GM12872 (cell line): ENCODE data around the gene SHISA2.

ENCODE experiments used
- TF ChIP-seq, protein P1 (sequence below): IDR thresholded peaks from 3 replicates; pipeline ENCODE4 v1.5.1; 2011; ENCODE audit warnings: low read depth, mild to moderate bottlenecking, low read length, moderate library complexity; ENCODE audit not compliant: insufficient read depth

Gene SHISA2

DNA sequence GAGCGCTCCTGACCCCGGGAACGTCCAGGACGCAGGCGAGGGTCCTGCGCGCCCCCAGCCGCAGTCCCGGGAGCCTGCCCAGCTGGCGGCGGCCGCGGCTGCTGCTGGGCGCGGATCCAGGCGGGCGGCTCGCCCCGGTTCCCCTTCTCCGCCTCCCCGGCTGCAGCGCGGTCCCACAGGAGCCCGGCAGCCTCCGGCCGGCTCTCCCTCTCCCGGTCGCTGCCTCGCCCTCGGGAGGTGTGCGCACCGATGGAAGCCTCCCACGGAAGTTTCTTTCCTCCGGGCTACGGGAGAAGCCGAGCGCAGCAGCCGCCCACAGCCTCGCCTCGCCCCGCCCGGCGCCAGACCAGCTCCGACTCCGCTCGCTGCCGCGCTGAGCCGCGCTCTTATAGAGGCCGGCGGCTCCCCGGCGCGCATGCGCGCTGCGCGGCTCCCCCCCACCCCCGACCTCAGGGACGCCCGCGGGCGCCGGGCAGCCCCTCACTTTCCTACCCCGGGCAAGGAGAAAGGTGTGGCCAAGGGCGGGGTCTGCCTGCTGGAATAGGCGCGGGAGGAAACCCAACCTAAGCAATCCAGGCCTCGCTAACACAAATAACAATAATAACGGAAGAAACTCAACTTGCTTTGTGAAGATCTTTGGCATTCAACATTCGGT is at the start of gene SHISA2:
Gene SHISA2, minus strand, starts transcription at position 360 of the 655 bp plus-strand sequence. CDS start 1,041 bp downstream, outside the sequence.
- TF ChIP-seq, protein P1, sequence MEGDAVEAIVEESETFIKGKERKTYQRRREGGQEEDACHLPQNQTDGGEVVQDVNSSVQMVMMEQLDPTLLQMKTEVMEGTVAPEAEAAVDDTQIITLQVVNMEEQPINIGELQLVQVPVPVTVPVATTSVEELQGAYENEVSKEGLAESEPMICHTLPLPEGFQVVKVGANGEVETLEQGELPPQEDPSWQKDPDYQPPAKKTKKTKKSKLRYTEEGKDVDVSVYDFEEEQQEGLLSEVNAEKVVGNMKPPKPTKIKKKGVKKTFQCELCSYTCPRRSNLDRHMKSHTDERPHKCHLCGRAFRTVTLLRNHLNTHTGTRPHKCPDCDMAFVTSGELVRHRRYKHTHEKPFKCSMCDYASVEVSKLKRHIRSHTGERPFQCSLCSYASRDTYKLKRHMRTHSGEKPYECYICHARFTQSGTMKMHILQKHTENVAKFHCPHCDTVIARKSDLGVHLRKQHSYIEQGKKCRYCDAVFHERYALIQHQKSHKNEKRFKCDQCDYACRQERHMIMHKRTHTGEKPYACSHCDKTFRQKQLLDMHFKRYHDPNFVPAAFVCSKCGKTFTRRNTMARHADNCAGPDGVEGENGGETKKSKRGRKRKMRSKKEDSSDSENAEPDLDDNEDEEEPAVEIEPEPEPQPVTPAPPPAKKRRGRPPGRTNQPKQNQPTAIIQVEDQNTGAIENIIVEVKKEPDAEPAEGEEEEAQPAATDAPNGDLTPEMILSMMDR, result no peak

DNA sequence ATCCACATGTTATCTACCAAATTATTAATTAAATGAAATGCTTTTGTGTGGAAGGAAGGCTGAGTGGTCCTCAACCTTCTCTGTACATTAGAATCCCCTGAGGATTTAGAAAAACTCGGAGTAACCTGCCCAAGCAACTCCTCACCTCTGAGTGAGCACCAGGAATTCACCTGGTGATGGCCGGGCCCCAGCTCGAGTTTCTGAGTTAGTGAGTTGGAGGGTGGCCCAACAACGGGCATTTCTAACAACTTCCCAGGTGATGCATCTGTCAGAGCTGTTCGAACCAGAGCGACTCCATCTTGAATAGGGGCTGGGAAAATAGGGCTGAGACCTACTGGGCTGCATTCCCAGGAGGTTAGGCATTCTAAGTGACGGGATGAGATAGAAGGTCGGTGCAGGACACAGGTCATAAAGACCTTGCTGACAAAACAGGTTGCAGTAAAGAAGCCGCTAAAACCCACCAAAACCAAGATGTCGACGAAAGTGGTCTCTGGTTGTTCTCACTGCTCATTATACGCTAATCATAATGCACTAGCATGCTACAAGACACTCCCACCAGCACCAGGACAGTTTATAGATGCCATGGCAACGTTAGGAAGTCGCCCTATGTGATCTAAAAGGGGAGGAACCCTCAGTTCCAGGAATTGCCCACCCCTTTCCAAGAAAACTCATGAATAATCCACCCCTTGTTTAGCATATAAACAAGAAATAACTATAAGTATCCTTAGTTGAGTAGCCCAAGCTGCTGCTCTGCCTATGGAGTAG is 44.2 kb upstream of the SHISA2 start:
- TF ChIP-seq, protein P1, result no peak

DNA sequence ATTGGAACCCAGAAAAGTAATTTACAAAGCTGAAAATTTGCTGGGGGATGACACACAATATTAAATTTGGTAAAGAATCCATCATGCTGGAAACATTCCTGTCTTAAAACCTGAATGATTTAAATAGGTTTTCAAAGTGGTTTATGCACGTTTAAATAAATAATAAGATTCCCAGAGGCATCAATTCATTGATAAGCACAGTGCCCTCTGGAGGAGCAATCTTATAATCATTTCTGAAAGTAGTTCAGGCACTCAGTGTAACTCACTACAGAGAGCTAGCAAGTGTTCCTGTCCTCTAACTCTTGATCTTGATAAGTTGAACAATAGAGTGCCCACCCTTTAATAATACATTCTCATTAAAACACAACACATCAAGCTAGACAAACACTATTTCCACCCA is 43.5 kb upstream of the SHISA2 start:
- TF ChIP-seq, protein P1, result no peak

DNA sequence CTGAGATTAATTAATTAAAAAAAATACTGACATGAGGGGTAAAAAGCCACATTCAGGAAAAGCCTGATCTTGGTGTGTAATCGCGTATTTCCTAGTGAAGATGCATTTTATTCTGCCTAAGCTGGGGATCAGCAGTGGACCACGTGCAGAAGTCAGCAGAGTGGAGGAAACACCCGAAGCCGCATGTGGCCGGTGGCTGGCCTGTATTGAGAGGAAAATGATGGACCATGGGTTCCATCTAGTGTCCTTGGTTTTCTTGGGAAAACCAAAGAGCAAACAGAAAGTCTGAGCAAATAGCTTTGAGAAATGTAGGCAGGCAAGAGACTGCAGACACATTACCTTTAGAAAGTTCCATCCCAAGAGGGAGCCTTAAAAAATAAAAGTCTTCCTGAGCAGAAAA is 23.7 kb upstream of the SHISA2 start:
- TF ChIP-seq, protein P1, result no peak

GRCh38 chr13:26074706-26075105 is 22.9 kb upstream of the SHISA2 start:
- TF ChIP-seq, protein P1, result no peak

DNA sequence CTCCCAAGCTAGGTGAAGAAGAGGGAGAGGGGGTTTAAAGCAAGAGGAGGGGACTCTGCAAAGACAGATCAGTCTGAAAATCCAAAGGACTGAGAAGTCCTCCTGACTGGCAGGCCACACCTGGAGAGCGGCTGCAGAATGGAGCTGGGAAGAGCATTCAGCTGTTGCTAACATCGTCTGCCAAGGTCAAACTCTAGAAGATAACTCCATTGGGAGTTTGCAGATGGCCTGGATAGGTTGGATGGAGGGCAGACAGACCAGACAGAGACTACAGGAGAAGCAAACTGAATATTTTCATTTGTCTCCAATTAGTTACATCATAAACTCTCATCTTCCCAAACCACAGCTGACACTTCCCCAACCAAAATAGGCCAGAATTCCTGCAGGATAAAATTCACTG is 19.9 kb upstream of the SHISA2 start:
- TF ChIP-seq, protein P1, result no peak

GRCh38 chr13:26067601-26068000 is 15.8 kb upstream of the SHISA2 start:
- TF ChIP-seq, protein P1, result no peak
